Cardiac muscle cell (in vitro differentiated cells and primary cell): ENCODE results near the gene ABCA7. TPM values are rescaled to one million over a fixed set of nuclear protein-coding genes. Genes with fewer than 3 reads are reported as not detected.

Experiments used
- DNase-seq, 2 donors: peaks; one replicate each; pipeline versions ENCODE4 v3.0.0 to v3.0.0-alpha.2; 2010 to 2017; ENCODE audit warnings: low read depth in 1 of 2, low spot score in 1 of 2
- H3K27ac ChIP-seq: fragments of 200-600 bp; sonication (generic); 2 replicates; pipeline ENCODE4 v1.5.1; 2016
- H3K27me3 ChIP-seq: fragments of 200-600 bp; sonication (generic); 2 replicates; pipeline ENCODE4 v1.6.0; 2016; ENCODE audit warnings: control low read depth
- H3K36me3 ChIP-seq: fragments of 200-600 bp; sonication (generic); 2 replicates; pipeline ENCODE4 v1.5.1; 2016; ENCODE audit warnings: control low read depth
- H3K4me1 ChIP-seq: fragments of 200-600 bp; sonication (generic); 2 replicates; pipeline ENCODE4 v1.8.1; 2017; ENCODE audit warnings: low read depth, mild to moderate bottlenecking, mixed run types
- H3K4me3 ChIP-seq: fragments of 200-600 bp; sonication (generic); 2 replicates; pipeline ENCODE4 v1.5.1; 2016; ENCODE audit warnings: mild to moderate bottlenecking
- H3K9me3 ChIP-seq: fragments of 200-600 bp; sonication (generic); 2 replicates; pipeline ENCODE4 v1.5.1; 2017; ENCODE audit warnings: low read depth, mild to moderate bottlenecking, control low read depth
- polyA plus RNA-seq: library from polyadenylated mRNA; unstranded; fragments of >200 nt; fragmentation: Nextera tagmentation; extraction: Ambion mirVana; gene quantifications from 2 replicates; pipeline ENCODE4 v1.2.1, GENCODE V29; 2016
- total RNA-seq: library from RNA; depleted of rRNA; stranded (reverse); fragments of >200 nt; gene quantifications from 2 replicates; pipeline ENCODE4 v1.2.3, GENCODE V29; 2016
- TF ChIP-seq, protein P1 (sequence below): IDR thresholded peaks from 2 replicates; pipeline ENCODE4 v1.5.1; 2012; ENCODE audit warnings: low read depth, mild to moderate bottlenecking, low read length

Gene ABCA7
- total and polyA plus RNA-seq, 2 experiments from 2014 or later, result 44.0 to 60.4 TPM

GRCh38 chr19:1058112-1058511, 18.2 kb downstream of the ABCA7 start:
- H3K27ac ChIP-seq, result no peak overlapping the region
- no peaks in the 10 kb centered on the region for H3K4me1 ChIP-seq
- H3K27me3 ChIP-seq, result no peaks in the 10 kb centered on the region
- H3K4me3 ChIP-seq, result no peak overlapping the region
- TF ChIP-seq, protein P1, sequence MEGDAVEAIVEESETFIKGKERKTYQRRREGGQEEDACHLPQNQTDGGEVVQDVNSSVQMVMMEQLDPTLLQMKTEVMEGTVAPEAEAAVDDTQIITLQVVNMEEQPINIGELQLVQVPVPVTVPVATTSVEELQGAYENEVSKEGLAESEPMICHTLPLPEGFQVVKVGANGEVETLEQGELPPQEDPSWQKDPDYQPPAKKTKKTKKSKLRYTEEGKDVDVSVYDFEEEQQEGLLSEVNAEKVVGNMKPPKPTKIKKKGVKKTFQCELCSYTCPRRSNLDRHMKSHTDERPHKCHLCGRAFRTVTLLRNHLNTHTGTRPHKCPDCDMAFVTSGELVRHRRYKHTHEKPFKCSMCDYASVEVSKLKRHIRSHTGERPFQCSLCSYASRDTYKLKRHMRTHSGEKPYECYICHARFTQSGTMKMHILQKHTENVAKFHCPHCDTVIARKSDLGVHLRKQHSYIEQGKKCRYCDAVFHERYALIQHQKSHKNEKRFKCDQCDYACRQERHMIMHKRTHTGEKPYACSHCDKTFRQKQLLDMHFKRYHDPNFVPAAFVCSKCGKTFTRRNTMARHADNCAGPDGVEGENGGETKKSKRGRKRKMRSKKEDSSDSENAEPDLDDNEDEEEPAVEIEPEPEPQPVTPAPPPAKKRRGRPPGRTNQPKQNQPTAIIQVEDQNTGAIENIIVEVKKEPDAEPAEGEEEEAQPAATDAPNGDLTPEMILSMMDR, result no peak
- H3K9me3 ChIP-seq, result peaks cover 3% of the 10 kb centered on the region
- DNase-seq, result no peak
- peaks cover 3% of the 10 kb centered on the region for H3K36me3 ChIP-seq

DNA sequence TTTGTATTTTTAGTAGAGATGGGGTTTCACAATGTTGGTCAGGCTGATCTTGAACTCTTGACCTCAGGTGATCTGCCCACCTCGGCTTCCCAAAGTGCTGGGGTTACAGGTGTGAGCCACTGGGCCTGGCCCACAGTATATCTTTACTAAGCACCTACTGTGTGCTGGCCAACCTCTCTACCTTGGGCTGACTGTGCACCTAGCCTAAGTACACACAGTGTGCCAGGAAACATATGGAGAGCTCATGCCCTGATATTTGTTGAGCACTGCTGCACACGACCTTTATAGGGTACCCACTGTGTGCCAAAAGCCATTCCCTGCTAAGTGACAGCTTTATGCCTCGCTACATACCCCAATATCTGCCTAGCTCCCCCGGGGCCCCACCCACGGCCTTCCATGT, 20.8 kb downstream of the ABCA7 start:
- H3K4me3 ChIP-seq, result no peak overlapping the region
- H3K27ac ChIP-seq, result no peak overlapping the region
- TF ChIP-seq, protein P1, result no peak
- peaks cover 7% of the 10 kb centered on the region for H3K4me1 ChIP-seq
- peaks cover 3% of the 10 kb centered on the region for H3K9me3 ChIP-seq
- H3K27me3 ChIP-seq, result no peaks in the 10 kb centered on the region
- no peaks in the 10 kb centered on the region for H3K36me3 ChIP-seq
- DNase-seq, result no peak

- H3K4me1 ChIP-seq, result peaks cover 18% of the 10 kb centered on the region
- no peaks in the 10 kb centered on the region for H3K27me3 ChIP-seq
- H3K9me3 ChIP-seq, result peaks cover 3% of the 10 kb centered on the region
- TF ChIP-seq, protein P1, result no peak
- DNase-seq, result no peak
- no peak overlapping the region for H3K27ac ChIP-seq
- no peaks in the 10 kb centered on the region for H3K36me3 ChIP-seq
- no peak overlapping the region for H3K4me3 ChIP-seq
Observed at GRCh38 chr19:1061987-1062386, 22.1 kb downstream of the ABCA7 start.

- DNase-seq, result no peak
- H3K9me3 ChIP-seq, result peaks cover 3% of the 10 kb centered on the region
- no peak overlapping the region for H3K4me3 ChIP-seq
- peaks cover 3% of the 10 kb centered on the region for H3K27me3 ChIP-seq
- H3K36me3 ChIP-seq, result no peaks in the 10 kb centered on the region
- peaks cover 18% of the 10 kb centered on the region for H3K4me1 ChIP-seq
- no peak overlapping the region for H3K27ac ChIP-seq
- TF ChIP-seq, protein P1, result no peak
Observed at GRCh38 chr19:1062387-1063029, 22.6 kb downstream of the ABCA7 start.

GRCh38 chr19:1063030-1063908, 23.4 kb downstream of the ABCA7 start:
- Histone ChIP-seq H3K9me3 (peaks cover 3% of the 10 kb centered on the region), H3K27me3 (peaks cover 5% of the 10 kb centered on the region), H3K4me3 (no peak overlapping the region), H3K36me3 (no peaks in the 10 kb centered on the region), H3K4me1 (peaks cover 18% of the 10 kb centered on the region), H3K27ac (no peak overlapping the region)
- no peak for DNase-seq
- TF ChIP-seq, protein P1, result no peak
